HG02938 (cell line): ENCODE data around the gene SRSF4.

ENCODE experiments used
- ATAC-seq: cut with Tn5 transposase; IDR thresholded peaks from one replicate; pipeline ENCODE4 v1.9.1; 2021; ENCODE audit warnings: mild to moderate bottlenecking, moderate library complexity; ENCODE audit not compliant: unreplicated experiment

SRSF4 gene

DNA sequence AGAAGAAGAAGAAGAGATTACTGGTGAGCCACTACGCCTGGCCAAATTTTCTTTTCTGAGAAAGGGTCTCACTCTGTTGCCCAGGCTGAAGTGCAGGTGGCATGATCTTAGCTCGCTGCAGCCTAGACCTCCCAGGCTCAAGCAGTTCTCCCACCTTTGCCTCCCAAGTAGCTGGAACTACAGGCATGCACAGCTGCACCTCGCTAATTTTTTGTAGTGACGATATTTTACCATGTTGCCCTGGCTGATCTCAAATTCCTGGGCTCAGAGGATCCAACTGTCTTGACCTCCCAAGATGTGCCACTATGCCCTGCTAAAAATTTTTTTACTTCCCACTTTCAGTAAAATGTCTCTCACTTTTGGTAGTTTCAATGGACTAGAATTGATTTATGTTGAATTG, 82.4 kb downstream of the SRSF4 start:
- ATAC-seq = no peak
